ENCODE measurements around the gene ERAL1. TPM values are rescaled to one million over a fixed set of nuclear protein-coding genes. Genes with fewer than 3 reads are reported as not detected.
A peak's percentile ranks its signal among the peaks of the same experiment; 100 is the strongest.

Gene ERAL1
- total and polyA plus RNA-seq, 2 of the 13 experiments (the other 11 are each of a cell fraction or from before 2014, with no cell fraction given), result 46.9 to 72.2 TPM

- no peak; the same call in 1 of the 2 replicates for TF ChIP-seq MED1 (CRISPR knock-in tag; IDR thresholded peaks at IDR 0.05)
- no peak; the same call in 1 of the 2 replicates for TF ChIP-seq IRF9 (CRISPR knock-in tag; IDR thresholded peaks at IDR 0.05; ENCODE audit: borderline replicate concordance)
- no peak for TF ChIP-seq SAFB2 (CRISPR knock-in tag; IDR thresholded peaks at IDR 0.05; ENCODE audit: borderline replicate concordance, low read depth)
- no peak for TF ChIP-seq ETV6 (CRISPR knock-in tag; conservative IDR thresholded peaks at IDR 0.05)
- no peak for TF ChIP-seq EHMT2 (IDR thresholded peaks at IDR 0.05; ENCODE audit: borderline replicate concordance, low read depth, low read length)
- no peak for TF ChIP-seq NFKBIZ (CRISPR knock-in tag; IDR thresholded peaks at IDR 0.05)
- no peak for TF ChIP-seq CSRNP2 (CRISPR knock-in tag; conservative IDR thresholded peaks at IDR 0.05; ENCODE audit: low read depth)
- no peak for TF ChIP-seq PCBP1 (IDR thresholded peaks at IDR 0.05; ENCODE audit: borderline replicate concordance, low read depth, low read length)
- peak; percentile 53; the same call in 1 of the 2 replicates for TF ChIP-seq ARNTL (CRISPR knock-in tag; IDR thresholded peaks at IDR 0.05)
- TF ChIP-seq E2F2 (CRISPR knock-in tag; IDR thresholded peaks at IDR 0.05; ENCODE audit: borderline replicate concordance), result no peak
- peak; percentile 68; the same call in 1 of the 2 replicates for TF ChIP-seq XBP1 (CRISPR knock-in tag; IDR thresholded peaks at IDR 0.05)
- no peak for TF ChIP-seq ZNF20 (CRISPR knock-in tag; IDR thresholded peaks at IDR 0.05)
- peak; percentile 91; the same call in 1 of the 2 replicates for TF ChIP-seq SIN3A (IDR thresholded peaks at IDR 0.05; ENCODE audit: borderline replicate concordance, low read depth, low read length)
- no peak for TF ChIP-seq ZSCAN22 (CRISPR knock-in tag; IDR thresholded peaks at IDR 0.05)
- TF ChIP-seq HNRNPK (IDR thresholded peaks at IDR 0.05; ENCODE audit: low read depth, low read length, poor library complexity, severe bottlenecking), result no peak
- TF ChIP-seq ZNF660 (CRISPR knock-in tag; IDR thresholded peaks at IDR 0.05; ENCODE audit: borderline replicate concordance, low read depth), result no peak
- TF ChIP-seq SALL1 (CRISPR knock-in tag; IDR thresholded peaks at IDR 0.05), result peak; percentile 70
- TF ChIP-seq EP300 (IDR thresholded peaks at IDR 0.05; ENCODE audit: low read depth in 2 of 2, low read length in 2 of 2), result no peak
- no peak for TF ChIP-seq EP300 (CRISPR knock-in tag; IDR thresholded peaks at IDR 0.05; ENCODE audit: borderline replicate concordance)
- TF ChIP-seq ZNF362 (CRISPR knock-in tag; IDR thresholded peaks at IDR 0.05; ENCODE audit: borderline replicate concordance), result no peak; the same call in 1 of the 2 replicates
- TF ChIP-seq HNRNPUL1 (IDR thresholded peaks at IDR 0.05; ENCODE audit: low read depth, low read length), result no peak
- TF ChIP-seq REL (CRISPR knock-in tag; conservative IDR thresholded peaks at IDR 0.05), result no peak
- peak; percentile 85; the same call in 1 of the 2 replicates for TF ChIP-seq YEATS2 (CRISPR knock-in tag; IDR thresholded peaks at IDR 0.05; ENCODE audit: borderline replicate concordance)
These were observed at the start of gene ERAL1 (continued) for GRCh38 chr17:28854457-28855335.

All from HepG2 (cell line).